ENCODE results near the gene KANK4.
A peak's percentile ranks its signal among the peaks of the same experiment; 100 is the strongest.

The KANK4 gene

GRCh38 chr1:62304975-62305374 is 14.3 kb downstream of the KANK4 start:
- no peak for DNase-seq (ENCODE audit: low spot score)

GRCh38 chr1:62304515-62304914 is 14.7 kb downstream of the KANK4 start:
- no peak for DNase-seq (ENCODE audit: low spot score)

- DNase-seq (ENCODE audit: low spot score): no peak
These were observed 17.4 kb downstream of the KANK4 start for GRCh38 chr1:62301726-62302390.

- no peak for DNase-seq (ENCODE audit: low spot score)
These were observed 19.6 kb downstream of the KANK4 start for GRCh38 chr1:62299426-62300200.

- DNase-seq (ENCODE audit: low spot score): peak; percentile 71
These were observed 23.2 kb downstream of the KANK4 start for GRCh38 chr1:62295921-62296491.

GRCh38 chr1:62294261-62294660 is 25.0 kb downstream of the KANK4 start:
- DNase-seq (ENCODE audit: low spot score): no peak

GRCh38 chr1:62288662-62289061 is 30.6 kb downstream of the KANK4 start:
- DNase-seq (ENCODE audit: low spot score): no peak

GRCh38 chr1:62288224-62288623 is 31.0 kb downstream of the KANK4 start:
- DNase-seq (ENCODE audit: low spot score): no peak

GRCh38 chr1:62286786-62287224 is 32.4 kb downstream of the KANK4 start:
- DNase-seq (ENCODE audit: low spot score): peak; percentile 36

GRCh38 chr1:62285984-62286785 is 33.0 kb downstream of the KANK4 start:
- DNase-seq (ENCODE audit: low spot score): no peak

- DNase-seq (ENCODE audit: low spot score): no peak
These were observed 33.8 kb downstream of the KANK4 start for GRCh38 chr1:62285440-62285839.

GRCh38 chr1:62283986-62284385 is 35.2 kb downstream of the KANK4 start:
- no peak for DNase-seq (ENCODE audit: low spot score)

- DNase-seq (ENCODE audit: low spot score): no peak
These were observed 36.1 kb downstream of the KANK4 start for GRCh38 chr1:62282909-62283755.

GRCh38 chr1:62281922-62282555 is 37.2 kb downstream of the KANK4 start:
- DNase-seq (ENCODE audit: low spot score): peak; percentile 19

- DNase-seq (ENCODE audit: low spot score): no peak
These were observed 38.2 kb downstream of the KANK4 start for GRCh38 chr1:62280960-62281465.

- DNase-seq (ENCODE audit: low spot score): no peak
These were observed 39.1 kb downstream of the KANK4 start for GRCh38 chr1:62280150-62280549.

- no peak for DNase-seq (ENCODE audit: low spot score)
These were observed 42.4 kb downstream of the KANK4 start for GRCh38 chr1:62276791-62277190.

- DNase-seq (ENCODE audit: low spot score): no peak
These were observed 44.4 kb downstream of the KANK4 start for GRCh38 chr1:62274496-62275485.

- no peak for DNase-seq (ENCODE audit: low spot score)
These were observed 45.3 kb downstream of the KANK4 start for GRCh38 chr1:62273953-62274352.

Data from AG08395 (cell line).